Left ventricle myocardium superior (tissue), 1 donor: ENCODE data around the gene LRRC47. TPM values are rescaled to one million over a fixed set of nuclear protein-coding genes. Genes with fewer than 3 reads are reported as not detected.
"Not testable (repeated sequence)": the region's sequence is repeated elsewhere in the genome, so short reads cannot be mapped to it uniquely, and the experiment has no call there.

ENCODE experiments used
- ATAC-seq: fragments of 200-7000 bp; cut with Tn5 transposase; one replicate; pipeline ENCODE4 v1.9.1; 2020; ENCODE audit warnings: mild to moderate bottlenecking, moderate library complexity
- DNase-seq: peaks from one replicate; pipeline ENCODE4 v3.0.0-alpha.2; 2020
- intact Hi-C: fragments of 100-400 bp; cut with micrococcal nuclease; formaldehyde crosslinking; loops from one replicate; pipeline ENCODE4 v1.11.0; 2022
- total RNA-seq: library from RNA; stranded (reverse); fragmentation: NEBNext Ultra II Directional; extraction: Animal tissue kit (Norgen Biotek cat#: 25700); gene quantifications from one replicate; pipeline ENCODE4 v1.2.1, GENCODE V29; 2021
- donor health status: DM: no; HTN: yes; CAD: no; lungs with severe emphysema.

Gene LRRC47
- total RNA-seq, 1 donor from 2014 or later, result 57.5 TPM

DNA sequence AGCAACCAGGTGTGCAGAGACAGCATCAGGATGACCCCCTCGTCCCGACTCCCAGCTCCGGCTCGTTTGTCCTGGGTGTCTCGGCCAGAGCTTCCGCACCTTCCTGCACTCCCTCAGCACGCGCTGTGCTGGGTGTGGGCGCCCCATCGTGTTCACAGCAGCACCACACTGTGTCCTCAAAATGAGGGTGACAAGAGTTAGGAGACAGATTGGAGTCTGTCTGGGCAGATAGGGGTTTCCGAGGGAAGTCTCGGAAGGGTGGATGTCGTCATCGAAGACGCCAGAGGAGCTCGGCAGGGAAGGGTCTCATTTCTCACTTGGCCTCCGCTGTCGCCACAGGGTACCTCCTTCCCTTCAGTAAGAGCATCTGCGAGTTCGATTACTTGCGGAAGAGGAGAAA is 39.9 kb downstream of the LRRC47 start:
- intact Hi-C loops, result no loop called here
- ATAC-seq (no peak), DNase-seq (no peak)

DNA sequence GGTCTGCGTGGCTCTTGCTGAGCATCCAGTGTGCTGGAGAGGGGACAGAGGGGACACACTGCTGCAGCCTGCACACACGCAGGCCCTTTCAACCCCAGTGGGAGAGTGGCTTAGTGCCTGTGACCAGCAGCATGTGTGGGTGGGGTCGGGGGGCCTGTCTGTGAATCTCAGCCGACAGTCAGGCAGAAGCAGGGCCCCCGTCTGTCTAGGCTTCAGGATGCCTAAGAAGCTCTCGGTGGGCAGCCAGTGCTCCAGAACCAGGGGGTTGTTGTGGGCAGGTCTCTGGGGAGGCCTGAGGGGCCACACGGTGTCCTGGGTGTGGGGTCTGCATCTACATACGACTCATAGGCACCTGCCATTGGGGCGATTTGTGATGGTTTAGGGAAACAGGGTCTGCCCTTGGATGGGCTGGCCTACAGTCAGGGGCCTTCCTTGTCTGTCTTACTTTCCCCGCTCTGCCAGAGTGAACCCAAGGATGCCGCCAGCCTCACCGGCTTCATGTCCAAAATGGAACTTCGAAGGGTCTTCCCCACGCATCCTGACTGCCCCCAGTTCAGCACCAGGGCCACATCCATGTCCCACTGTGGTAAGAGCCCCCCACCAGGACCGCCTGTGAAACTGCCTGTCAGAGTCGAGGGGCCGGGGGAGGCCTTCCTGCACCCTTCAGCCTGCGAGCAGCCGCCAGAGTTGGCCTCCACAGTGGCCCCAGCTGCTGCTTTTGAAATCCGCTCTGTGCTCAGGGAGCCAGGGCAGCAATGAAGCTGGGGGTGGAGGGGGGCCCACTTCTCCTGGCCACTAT is 42.4 kb downstream of the LRRC47 start:
- intact Hi-C loops, result no loop called here
- ATAC-seq (no peak), DNase-seq (no peak)

DNA sequence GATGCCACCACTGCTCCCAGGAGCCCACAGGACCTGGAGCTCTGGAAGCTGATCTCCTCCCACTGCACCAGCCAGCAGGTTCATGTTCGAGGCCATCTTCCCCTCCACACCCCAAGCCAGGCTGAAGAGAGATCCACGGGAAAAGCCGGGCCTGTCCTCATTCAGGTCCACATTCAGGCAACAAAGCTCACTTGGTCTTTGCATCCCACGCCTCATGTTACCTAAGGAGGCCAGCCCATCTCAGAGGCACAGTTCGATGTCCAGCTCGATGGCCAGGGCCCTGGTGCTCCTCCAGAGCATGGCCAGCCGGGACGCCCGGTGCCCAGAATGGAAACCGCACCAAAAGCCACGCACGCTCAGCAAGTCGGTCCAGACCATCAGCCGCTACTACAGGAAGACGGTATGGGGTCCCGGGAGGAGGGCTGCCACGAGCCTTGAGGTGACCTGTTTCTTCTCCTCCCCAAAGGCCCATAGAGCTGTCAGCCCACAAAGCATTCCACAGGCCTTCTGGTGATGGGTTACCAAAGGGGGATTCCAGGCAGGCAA is 43.8 kb downstream of the LRRC47 start, which contains the start of gene CCDC27:
Gene CCDC27 (plus strand): TSS at position 51 of the 546 bp plus-strand sequence. CDS start 32 bp downstream, at position 83.
- no peak for ATAC-seq
- no peak for DNase-seq
- intact Hi-C loops, result no loop called here

DNA sequence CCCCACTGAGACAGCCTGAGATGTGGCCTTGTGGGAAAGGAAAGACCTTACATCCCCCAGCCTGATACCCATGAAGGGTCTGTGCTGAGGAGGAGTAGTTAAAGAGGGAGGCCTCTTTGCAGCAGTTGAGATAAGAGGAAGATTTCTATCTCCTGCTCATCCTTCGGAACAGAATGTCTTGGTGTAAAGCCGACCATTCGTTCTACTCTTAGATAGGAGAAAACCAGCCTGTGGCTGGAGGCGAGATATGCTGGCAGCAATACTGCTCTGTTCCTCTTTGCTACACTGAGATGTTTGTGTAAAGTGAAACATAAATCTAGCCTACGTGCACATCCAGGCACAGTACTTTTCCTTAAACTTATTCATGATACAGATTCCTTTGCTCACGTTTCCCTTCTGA is 45.6 kb downstream of the LRRC47 start:
- DNase-seq, result no peak
- intact Hi-C loops, result no loop called here
- ATAC-seq, result no peak

DNA sequence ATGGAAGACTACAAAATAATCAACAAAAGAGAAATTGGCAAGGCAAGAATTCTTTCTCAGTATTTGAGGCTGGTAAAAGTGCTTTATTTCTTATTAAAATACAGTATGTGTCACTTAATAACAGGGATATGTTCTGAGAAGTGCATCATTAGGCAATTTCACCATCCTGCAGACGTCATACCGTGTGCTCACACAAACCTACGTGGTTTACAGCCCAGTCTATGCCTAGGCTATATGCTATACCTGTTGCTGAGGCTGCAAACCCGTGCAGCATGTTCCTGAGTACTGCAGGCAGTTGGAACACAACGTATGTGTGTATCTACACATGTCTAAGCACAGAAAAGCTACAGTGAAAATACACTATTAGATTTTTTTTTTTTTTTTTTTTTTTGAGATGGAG is 46.8 kb downstream of the LRRC47 start:
- DNase-seq, result no peak
- no peak for ATAC-seq
- intact Hi-C loops, result no loop called here

DNA sequence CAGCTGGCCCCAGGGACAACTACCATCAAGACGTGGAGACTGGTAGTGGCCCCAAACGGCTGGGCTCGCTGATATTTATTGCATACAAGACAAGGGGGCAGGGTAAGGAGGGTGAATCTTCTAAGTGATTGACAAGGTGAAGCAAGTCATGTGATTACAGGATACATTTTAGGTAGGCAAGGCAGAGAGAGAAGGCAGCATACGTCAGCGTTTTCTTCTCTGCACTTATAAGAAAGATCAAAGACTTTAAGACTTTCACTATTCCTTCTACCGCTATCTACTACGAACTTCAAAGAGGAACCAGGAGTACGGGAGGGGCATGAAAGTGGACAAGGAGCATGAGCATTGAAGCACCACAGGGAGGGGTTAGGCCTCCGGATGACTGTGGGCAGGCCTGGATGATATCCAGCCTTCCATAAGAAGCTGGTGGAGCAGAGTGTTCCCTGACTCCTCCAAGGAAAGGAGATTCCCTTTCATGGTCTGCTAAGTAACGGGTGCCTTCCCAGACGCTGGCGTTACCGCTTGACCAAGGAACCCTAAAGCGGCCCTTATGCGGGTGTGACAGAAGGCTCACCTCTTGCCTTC is 47.9 kb downstream of the LRRC47 start:
- intact Hi-C loops, ATAC-seq, DNase-seq: not testable (repeated sequence)

DNA sequence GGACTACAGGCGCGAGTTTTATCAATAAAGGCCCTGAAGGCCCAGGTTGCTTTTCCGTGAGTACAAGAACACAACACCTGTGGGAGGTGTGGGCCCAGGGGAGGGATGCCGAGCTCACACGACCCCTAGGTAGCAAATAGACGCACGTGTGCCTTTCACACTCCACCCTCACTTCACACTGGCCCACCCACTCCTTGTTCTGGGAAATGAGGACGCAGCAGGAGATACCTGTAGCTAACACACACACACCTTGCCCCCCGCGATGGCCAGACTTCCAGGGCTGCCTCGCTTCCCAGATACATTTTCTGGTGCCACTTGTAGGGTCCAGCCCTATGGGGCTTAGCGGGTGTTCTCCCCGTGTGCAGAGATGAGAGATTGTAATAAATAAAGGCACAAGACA is 48.4 kb downstream of the LRRC47 start:
- ATAC-seq (no peak), DNase-seq (no peak)
- intact Hi-C loops, result no loop called here

DNA sequence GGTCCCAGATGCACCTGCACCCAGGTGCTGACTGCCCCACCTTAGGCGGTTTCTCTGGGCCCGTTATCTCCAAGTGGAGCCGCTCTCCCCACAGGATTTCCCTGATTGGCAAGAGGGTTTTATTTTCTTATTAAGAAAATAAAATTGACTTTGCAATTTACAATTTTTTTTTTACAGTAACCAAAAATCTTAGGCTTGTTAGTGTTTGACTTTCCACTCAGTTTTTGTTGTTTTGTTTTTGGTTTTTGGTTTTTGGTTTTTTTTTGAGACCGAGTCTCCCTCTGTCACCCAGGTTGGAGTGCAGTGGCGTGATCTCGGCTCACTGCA is 48.8 kb downstream of the LRRC47 start:
- no peak for ATAC-seq
- intact Hi-C loops, result no loop called here

DNA sequence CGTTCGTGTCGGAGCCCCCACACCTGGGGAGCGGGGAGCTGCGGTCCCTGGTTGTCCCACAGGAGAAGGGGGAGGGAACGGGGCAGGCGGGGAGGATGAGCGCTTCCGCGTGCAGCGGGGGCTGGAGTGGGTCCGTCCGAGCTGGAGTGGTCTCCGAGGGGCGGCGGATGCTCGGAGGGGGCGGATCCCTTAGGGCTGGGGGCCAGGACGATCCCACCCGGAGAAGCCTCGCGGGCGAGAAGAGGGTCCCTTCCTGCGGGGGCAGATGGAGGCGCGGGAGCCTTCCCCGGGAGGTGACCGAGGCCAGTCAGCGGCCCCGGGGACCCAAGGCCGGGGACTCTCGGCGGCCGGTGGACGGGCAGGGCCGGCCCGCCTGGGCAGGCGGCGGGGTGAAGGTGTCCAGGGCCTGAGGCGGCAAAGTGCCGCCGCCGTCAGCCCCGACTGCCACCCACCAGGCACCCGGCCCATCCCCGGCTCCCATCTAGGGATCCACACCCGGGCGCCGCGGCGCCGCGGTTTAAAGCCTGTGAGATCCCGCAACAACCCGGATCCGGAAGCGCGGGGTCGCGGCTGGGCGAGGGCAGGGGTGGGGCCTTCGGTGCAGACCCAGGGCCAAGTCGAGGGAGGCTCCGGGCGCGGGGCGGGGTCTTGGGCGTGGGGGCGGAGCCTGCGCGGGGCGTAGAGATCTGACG is 49.3 kb downstream of the LRRC47 start:
- ATAC-seq (peak; percentile 97), DNase-seq (peak; percentile 94)
- intact Hi-C loops, result no loop called here

More for the DNA sequence above, 48.8 kb downstream of the LRRC47 start:
- no peak for DNase-seq

DNA sequence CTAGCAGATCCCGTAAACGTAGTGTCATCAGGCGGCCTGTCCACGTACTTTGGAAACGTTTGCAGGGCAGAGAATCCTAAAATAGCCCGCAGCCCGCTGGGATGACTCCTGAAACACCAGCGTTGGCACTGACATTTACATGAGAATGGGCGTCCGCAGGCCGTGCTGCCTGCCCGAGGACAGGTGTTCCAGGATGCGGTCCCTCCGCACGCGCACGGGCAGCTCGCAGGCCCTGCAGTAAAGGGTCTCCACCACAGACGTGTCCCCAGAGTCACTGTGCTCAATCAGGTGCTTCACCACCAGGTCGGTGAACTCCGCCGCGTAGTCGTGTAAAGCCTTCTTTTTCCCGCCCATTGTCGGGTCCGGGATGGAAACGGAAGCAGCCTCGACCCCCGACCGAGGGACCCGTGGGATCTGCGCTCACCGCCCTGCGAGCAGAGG is 49.9 kb downstream of the LRRC47 start:
- intact Hi-C loops, result no loop called here
- ATAC-seq, result peak; percentile 46
- no peak for DNase-seq

DNA sequence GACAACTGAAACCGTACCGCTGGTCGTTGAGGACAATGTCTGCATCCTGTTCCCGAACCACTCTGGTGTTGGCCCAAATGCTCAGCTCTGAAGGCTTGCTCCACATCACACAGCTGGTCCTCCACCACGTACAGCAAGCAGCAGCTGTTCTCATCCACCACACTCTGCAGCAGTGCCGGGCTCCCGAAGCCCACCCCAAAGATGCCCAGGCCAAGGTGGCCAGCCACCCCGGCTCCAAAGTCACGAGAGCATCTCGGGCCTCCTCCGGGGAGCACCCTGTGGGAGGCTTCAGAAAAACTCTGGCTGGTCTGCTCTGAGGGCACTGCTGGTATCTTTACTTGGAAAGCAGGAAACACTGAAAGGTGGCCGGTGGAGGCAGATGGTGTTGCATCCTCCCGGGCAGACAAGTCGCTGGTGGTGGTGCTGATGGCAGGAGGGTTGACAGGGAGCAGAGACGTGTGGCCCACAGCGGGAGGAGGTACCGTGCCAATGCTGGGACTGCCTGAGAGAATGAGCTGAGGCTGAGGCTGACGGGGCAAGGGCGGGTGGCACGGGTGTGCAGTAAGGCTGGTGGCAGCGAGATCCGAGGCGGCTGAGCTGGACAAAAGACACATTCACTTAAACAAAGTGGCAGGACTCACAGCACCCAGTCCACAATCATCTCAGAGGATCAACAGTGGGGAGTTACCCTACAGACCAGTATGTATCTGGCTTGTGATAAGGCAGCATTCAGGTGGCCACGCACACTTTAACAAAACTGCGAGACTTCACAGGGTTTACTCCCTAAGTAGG is 50.5 kb downstream of the LRRC47 start:
- ATAC-seq (peak; percentile 4), DNase-seq (no peak)

DNA sequence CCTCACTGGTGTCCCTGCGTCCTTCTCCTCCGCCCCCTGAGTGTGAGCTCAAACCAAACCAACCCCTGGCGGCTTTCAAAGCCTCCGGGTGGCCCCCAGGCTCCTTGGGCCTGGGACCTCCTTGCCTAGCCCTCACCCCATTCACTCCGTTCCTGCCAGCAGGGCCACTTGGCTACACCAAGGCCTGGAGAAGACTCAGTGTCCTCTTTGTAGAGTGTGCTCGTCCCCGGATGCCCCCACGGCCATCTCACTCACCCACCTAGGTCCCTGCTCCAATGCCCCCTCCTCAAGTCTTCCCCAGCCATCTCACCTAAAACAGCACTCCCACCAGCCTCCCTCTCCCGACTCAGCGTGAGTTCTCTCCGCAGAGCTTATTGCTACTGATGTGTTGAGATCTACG is 51.2 kb downstream of the LRRC47 start:
- ATAC-seq, result no peak
- intact Hi-C loops, result no loop called here
- DNase-seq, result no peak

More for the DNA sequence above, 50.5 kb downstream of the LRRC47 start:
- intact Hi-C loops, result no loop called here

DNA sequence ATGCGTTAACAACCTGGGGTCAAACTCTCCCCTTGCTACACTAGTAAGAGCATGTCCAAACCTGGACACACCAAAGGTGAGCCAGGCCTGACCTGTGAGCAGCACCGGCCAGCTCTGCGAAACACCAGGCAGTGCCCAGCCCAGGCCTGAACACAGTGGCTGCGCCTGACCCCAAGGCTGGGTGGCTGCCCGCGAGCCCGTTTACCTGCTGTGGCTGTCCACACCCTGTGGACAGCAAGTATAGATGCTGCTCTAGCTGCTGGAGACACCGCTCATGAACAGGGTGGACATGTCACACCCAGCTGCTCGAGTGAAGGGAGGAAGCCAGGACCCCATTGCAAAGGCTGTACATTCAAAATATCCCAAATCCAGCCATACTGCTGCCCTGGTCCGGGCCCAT is 51.7 kb downstream of the LRRC47 start:
- no peak for ATAC-seq
- DNase-seq, result no peak
- intact Hi-C loops, result no loop called here

DNA sequence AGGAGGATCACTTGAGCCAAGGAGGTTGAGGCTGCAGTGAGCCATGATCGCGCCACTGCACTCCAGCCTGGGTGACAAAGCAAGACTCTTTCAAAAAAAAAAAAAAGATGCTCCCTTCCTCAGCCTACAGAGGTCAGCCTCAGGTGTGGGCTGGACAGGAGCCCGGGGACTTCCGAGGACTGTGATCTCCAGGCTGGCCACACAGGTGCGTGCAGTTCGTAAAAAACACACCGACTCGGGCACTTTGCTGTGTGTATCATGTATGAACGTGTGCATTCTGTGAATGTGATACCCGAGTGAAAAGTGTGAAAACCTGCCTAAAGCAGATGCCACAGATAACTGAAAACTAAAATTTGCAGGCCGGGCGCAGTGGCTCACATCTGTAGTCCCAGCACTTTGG is 52.5 kb downstream of the LRRC47 start:
- DNase-seq (no peak), ATAC-seq (no peak)
- intact Hi-C loops, result no loop called here

DNA sequence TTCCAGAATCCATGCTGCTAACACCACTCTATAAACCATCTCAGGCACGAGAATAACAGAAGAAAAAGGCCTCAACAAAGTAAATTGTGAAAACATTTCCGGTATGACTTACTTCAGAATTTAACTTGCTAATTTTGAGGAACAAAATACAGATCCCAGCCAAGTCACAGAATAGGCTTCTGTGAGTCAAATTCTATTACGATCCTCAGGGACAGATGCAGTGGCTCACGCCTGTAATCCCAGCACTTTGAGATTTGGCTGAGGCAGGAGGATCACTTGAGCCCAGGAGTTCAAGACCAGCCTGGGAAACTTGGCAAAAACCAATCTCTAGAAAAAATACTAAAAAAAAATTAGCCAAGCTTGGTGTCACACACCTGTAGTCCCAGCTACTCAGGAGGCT is 52.9 kb downstream of the LRRC47 start:
- ATAC-seq (no peak), DNase-seq (no peak)
- intact Hi-C loops, result no loop called here

DNA sequence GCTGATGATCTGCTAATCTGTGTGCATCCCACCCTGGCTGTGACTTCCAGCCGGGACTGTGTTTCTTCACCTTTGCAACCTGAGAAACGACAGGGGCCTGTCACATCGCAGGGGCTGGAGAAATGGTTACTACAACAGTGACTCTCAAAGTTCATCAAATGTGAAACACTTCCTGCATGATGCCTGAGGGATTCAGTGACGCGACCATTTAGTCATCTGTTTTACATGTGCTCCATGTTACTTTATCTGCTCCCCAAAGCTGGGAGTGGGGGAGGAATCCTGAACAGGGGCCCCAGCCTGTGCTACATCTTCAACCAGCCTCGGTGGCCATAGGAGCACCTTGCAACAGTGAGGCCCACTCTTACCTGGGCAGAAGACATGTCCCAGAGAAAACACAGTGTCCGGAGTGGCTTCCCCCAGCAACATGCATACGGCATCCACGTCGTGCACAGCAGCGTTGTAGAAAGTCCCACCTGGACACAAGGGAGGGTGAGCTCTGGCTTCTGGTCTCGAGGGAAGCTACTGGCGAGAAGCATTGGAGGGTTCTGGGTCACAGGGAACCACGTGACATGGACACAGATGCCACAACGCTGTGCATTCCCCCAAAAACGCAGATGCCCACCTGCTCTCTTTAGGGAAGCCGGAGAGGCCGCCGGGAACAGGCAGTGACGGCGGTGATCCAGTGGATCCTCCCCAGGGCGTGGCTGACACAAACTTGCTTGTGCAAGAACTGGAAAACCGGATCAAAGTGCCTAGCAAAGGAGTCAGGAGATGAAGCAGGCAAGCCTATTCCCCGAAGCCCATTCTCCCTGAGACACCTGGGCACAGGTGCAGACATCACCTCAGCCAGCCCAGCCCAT is 53.6 kb downstream of the LRRC47 start:
- ATAC-seq, result no peak
- no peak for DNase-seq
- intact Hi-C loops, result no loop called here

DNA sequence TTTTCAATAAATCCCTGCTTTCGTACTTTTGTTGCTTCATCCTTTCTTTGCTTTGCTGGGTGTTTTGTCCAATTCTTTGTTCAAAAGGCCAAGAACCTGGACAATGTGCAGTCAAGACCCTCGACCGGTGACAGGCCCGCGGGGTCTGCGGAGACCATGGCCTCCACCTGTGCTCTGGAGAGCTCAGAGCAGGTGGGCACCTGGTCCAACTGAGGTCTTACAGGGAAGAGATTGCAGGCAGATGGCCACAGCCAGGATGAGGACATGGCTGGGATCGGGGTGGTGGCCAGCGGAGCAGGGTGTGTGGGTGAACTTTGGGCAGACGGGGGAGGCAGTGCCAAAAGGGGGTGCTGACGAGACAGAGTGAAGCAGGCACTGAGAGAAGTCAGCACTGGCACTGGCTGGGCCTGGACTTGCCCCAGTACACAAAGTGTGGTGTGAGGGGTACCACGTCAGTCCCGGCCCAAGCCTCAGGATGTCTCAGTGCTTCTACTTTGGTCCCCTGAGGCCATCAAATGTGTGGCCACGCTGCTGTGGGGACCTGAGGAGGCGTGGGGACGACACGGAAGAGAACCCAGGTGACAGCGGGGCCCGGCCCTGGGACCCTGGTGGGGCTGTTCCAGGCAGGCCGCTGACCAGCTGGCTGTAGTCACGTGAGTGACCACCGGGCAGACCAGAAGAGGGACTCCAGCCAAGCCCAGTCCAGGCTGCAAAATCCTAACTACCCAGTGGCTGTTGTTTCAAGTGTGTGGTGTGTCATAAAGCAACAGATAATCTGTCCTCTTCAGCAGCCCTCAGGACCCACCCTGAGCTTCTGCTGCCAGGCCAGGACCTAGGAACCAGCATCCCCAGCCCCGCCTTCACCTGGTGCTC is 54.5 kb downstream of the LRRC47 start:
- DNase-seq, result peak; percentile 21
- intact Hi-C loops, result no loop called here
- no peak for ATAC-seq

DNA sequence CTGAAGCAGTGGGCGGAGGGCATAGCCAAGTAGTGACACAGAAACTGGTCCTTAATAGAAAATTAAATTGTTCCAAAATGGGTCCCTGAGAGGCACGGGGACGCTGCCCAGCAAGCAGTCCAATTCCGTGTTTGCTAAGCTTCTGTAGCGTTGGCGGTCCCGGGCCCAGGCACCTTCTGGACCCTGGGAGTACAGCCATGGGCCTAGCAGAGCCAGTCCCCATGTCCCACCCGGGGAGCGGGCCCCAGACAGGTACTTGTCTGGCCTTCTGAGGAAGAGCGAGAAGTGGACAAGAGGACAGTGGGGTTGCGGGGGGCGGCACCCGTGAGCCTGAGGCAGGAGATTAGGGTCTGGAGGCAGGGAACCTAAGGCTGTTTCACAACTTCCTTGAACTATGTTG is 55.5 kb downstream of the LRRC47 start:
- DNase-seq (peak; percentile 21), ATAC-seq (no peak)
- intact Hi-C loops, result no loop called here
